ENCODE data around the gene IGSF21. TPM values are rescaled to one million over a fixed set of nuclear protein-coding genes. Genes with fewer than 3 reads are reported as not detected.

Gene IGSF21
- total RNA-seq, 1 experiment from 2014 or later: not detected

GRCh38 chr1:18146886-18147285, 39.3 kb downstream of the IGSF21 start:
- Mint-ChIP-seq H3K27ac (ENCODE audit: unreplicated experiment) (no peak overlapping the region), H3K27me3 (ENCODE audit: unreplicated experiment) (peaks cover 90% of the 10 kb centered on the region), H3K36me3 (ENCODE audit: insufficient read depth, unreplicated experiment) (no peaks in the 10 kb centered on the region), H3K9me3 (ENCODE audit: low read depth, unreplicated experiment) (no peaks in the 10 kb centered on the region), H3K4me1 (ENCODE audit: low read depth, unreplicated experiment) (no peaks in the 10 kb centered on the region), H3K4me3 (ENCODE audit: low read depth, unreplicated experiment) (no peak overlapping the region)
- DNase-seq: no peak
- TF ChIP-seq CTCF (IDR thresholded peaks at IDR 0.05; ENCODE audit: unreplicated experiment): no peak
- CTCF ChIA-PET: no interaction called here
- intact Hi-C loops (cut with micrococcal nuclease; ENCODE audit: unreplicated experiment): no loop called here
- BruUV-seq (replicated peaks): no TSS peak

GRCh38 chr1:18147672-18148071, 40.1 kb downstream of the IGSF21 start:
- H3K36me3 Mint-ChIP-seq (ENCODE audit: insufficient read depth, unreplicated experiment): no peaks in the 10 kb centered on the region
- peaks cover 97% of the 10 kb centered on the region for H3K27me3 Mint-ChIP-seq (ENCODE audit: unreplicated experiment)
- H3K9me3 Mint-ChIP-seq (ENCODE audit: low read depth, unreplicated experiment): no peaks in the 10 kb centered on the region
- CTCF ChIA-PET: no interaction called here
- H3K27ac Mint-ChIP-seq (ENCODE audit: unreplicated experiment): no peak overlapping the region
- H3K4me3 Mint-ChIP-seq (ENCODE audit: low read depth, unreplicated experiment): no peak overlapping the region
- no peak for TF ChIP-seq CTCF (IDR thresholded peaks at IDR 0.05; ENCODE audit: unreplicated experiment)
- BruUV-seq (replicated peaks): no TSS peak
- intact Hi-C loops (cut with micrococcal nuclease; ENCODE audit: unreplicated experiment): no loop called here
- no peaks in the 10 kb centered on the region for H3K4me1 Mint-ChIP-seq (ENCODE audit: low read depth, unreplicated experiment)
- DNase-seq: no peak

- Mint-ChIP-seq H3K36me3 (ENCODE audit: insufficient read depth, unreplicated experiment) (no peaks in the 10 kb centered on the region), H3K4me1 (ENCODE audit: low read depth, unreplicated experiment) (no peaks in the 10 kb centered on the region), H3K9me3 (ENCODE audit: low read depth, unreplicated experiment) (no peaks in the 10 kb centered on the region), H3K27me3 (ENCODE audit: unreplicated experiment) (peaks cover 97% of the 10 kb centered on the region), H3K27ac (ENCODE audit: unreplicated experiment) (no peak overlapping the region), H3K4me3 (ENCODE audit: low read depth, unreplicated experiment) (no peak overlapping the region)
- no peak for TF ChIP-seq CTCF (IDR thresholded peaks at IDR 0.05; ENCODE audit: unreplicated experiment)
- no TSS peak for BruUV-seq (replicated peaks)
- intact Hi-C loops (cut with micrococcal nuclease; ENCODE audit: unreplicated experiment): no loop called here
- CTCF ChIA-PET: no interaction called here
- DNase-seq: no peak
Observed at GRCh38 chr1:18148461-18148860, 40.9 kb downstream of the IGSF21 start.

- intact Hi-C loops (cut with micrococcal nuclease; ENCODE audit: unreplicated experiment): no loop called here
- CTCF ChIA-PET: no interaction called here
- BruUV-seq (replicated peaks): no TSS peak
- Mint-ChIP-seq H3K9me3 (ENCODE audit: low read depth, unreplicated experiment) (no peaks in the 10 kb centered on the region), H3K4me1 (ENCODE audit: low read depth, unreplicated experiment) (no peaks in the 10 kb centered on the region), H3K27me3 (ENCODE audit: unreplicated experiment) (peaks cover 97% of the 10 kb centered on the region), H3K36me3 (ENCODE audit: insufficient read depth, unreplicated experiment) (no peaks in the 10 kb centered on the region), H3K4me3 (ENCODE audit: low read depth, unreplicated experiment) (no peak overlapping the region), H3K27ac (ENCODE audit: unreplicated experiment) (no peak overlapping the region)
- TF ChIP-seq CTCF (IDR thresholded peaks at IDR 0.05; ENCODE audit: unreplicated experiment): no peak
- no peak for DNase-seq
Observed at GRCh38 chr1:18149027-18149641, 41.5 kb downstream of the IGSF21 start.
